HepG2 (cell line): ENCODE measurements around the gene HBEGF. TPM values are rescaled to one million over a fixed set of nuclear protein-coding genes. Genes with fewer than 3 reads are reported as not detected.

Source experiments
- ELF4 ChIP-seq: sonication (generic); formaldehyde crosslinking; IDR thresholded peaks from 2 replicates; pipeline ENCODE4 v1.5.0; 2020; ENCODE audit warnings: missing genetic modification reagents, mild to moderate bottlenecking, moderate library complexity, borderline replicate concordance
- GMEB2 ChIP-seq: IDR thresholded peaks from 2 replicates; pipeline ENCODE4 v1.6.1; 2016; ENCODE audit warnings: missing biosample characterization, missing genetic modification reagents, low read depth
- NR2F1 ChIP-seq, 2 experiments: fragments of 450-650 bp in 1 of 2; formaldehyde crosslinking in 1 of 2; IDR thresholded peaks; 2 replicates each; pipeline versions ENCODE4 v1.5.0 to v1.6.1; 2016 to 2020; ENCODE audit warnings: mild to moderate bottlenecking in 1 of 2, missing compliant biosample characterization in 1 of 2, missing genetic modification reagents in 1 of 2, moderate library complexity in 1 of 2
- TBX2 ChIP-seq: sonication (generic); formaldehyde crosslinking; IDR thresholded peaks from 2 replicates; pipeline ENCODE4 v1.5.0; 2020; ENCODE audit warnings: missing genetic modification reagents, mild to moderate bottlenecking, borderline replicate concordance
- TRAFD1 ChIP-seq: sonication (generic); formaldehyde crosslinking; IDR thresholded peaks from 2 replicates; pipeline ENCODE4 v1.5.1; 2020; ENCODE audit warnings: missing genetic modification reagents, mild to moderate bottlenecking, borderline replicate concordance
- YY1 ChIP-seq: IDR thresholded peaks from 2 replicates; pipeline ENCODE4 v1.6.1; 2011; ENCODE audit warnings: low read length, low read depth, moderate library complexity, mild to moderate bottlenecking; ENCODE audit not compliant: insufficient read depth, insufficient replicate concordance
- ZNF720 ChIP-seq: sonication (generic); formaldehyde crosslinking; IDR thresholded peaks from 2 replicates; pipeline ENCODE4 v1.4.0; 2020; ENCODE audit warnings: missing genetic modification reagents
- ZSCAN31 ChIP-seq: sonication (generic); formaldehyde crosslinking; IDR thresholded peaks from 2 replicates; pipeline ENCODE4 v1.5.0; 2020; ENCODE audit warnings: low read depth, mild to moderate bottlenecking, missing genetic modification reagents
- ZUFSP ChIP-seq: sonication (generic); formaldehyde crosslinking; IDR thresholded peaks from 2 replicates; pipeline ENCODE4 v1.9.0; 2021; ENCODE audit warnings: missing genetic modification reagents, mild to moderate bottlenecking, borderline replicate concordance
- ZXDC ChIP-seq: sonication (generic); formaldehyde crosslinking; IDR thresholded peaks from 2 replicates; pipeline ENCODE4 v1.5.0; 2020; ENCODE audit warnings: mild to moderate bottlenecking, missing genetic modification reagents
- polyA plus RNA-seq, 8 experiments: library from polyadenylated mRNA; depleted of rRNA in 3 of 8; stranded (reverse) in 7 of 8; unstranded in 1 of 8; fragments of >200 nt; fragmentation: Illumina TruSeq in 4 of 8; extraction: Trizol in 4 of 8; gene quantifications; 2 replicates each; pipeline versions ENCODE4 v1.2.1 to v1.2.3, GENCODE V29; 2011 to 2016; ENCODE audit warnings: low read depth in 4 of 8, missing spikeins in 1 of 8, mixed read lengths in 1 of 8; ENCODE audit not compliant: insufficient read depth in 1 of 8
- total RNA-seq, 5 experiments: library from RNA; depleted of rRNA; stranded (reverse); fragments of >200 nt; fragmentation: Illumina TruSeq; extraction: Trizol; gene quantifications; 2 replicates each; pipeline ENCODE4 v1.2.3, GENCODE V29; 2016; ENCODE audit warnings: low read depth in 1 of 5

The HBEGF gene
- total and polyA plus RNA-seq, 2 of the 13 experiments (the other 11 are each of a cell fraction or from before 2014, with no cell fraction given) = 1.7 to 5.0 TPM

GRCh38 chr5:140302786-140303639, 43.4 kb downstream of the HBEGF start, which contains the start of gene PFDN1 (continued):
- TF ChIP-seq ZUFSP (CRISPR knock-in tag) (no peak), ZNF720 (CRISPR knock-in tag) (no peak), ZXDC (CRISPR knock-in tag) (no peak), YY1 (peak; percentile 98), NR2F1 (CRISPR knock-in tag; IDR thresholded peaks at IDR 0.05) (no peak), ELF4 (CRISPR knock-in tag) (peak; percentile 67; the same call in 1 of the 2 replicates), TBX2 (peak; percentile 65), GMEB2 (CRISPR knock-in tag) (no peak), ZSCAN31 (CRISPR knock-in tag) (peak; percentile 48; the same call in 1 of the 2 replicates), TRAFD1 (CRISPR knock-in tag) (no peak)
